ENCODE measurements around the gene RWDD3. TPM values are rescaled to one million over a fixed set of nuclear protein-coding genes. Genes with fewer than 3 reads are reported as not detected.

RWDD3 gene
- total and polyA plus RNA-seq, 2 of the 13 experiments (the other 11 are each of a cell fraction or from before 2014, with no cell fraction given) = 18.3 to 21.2 TPM

DNA sequence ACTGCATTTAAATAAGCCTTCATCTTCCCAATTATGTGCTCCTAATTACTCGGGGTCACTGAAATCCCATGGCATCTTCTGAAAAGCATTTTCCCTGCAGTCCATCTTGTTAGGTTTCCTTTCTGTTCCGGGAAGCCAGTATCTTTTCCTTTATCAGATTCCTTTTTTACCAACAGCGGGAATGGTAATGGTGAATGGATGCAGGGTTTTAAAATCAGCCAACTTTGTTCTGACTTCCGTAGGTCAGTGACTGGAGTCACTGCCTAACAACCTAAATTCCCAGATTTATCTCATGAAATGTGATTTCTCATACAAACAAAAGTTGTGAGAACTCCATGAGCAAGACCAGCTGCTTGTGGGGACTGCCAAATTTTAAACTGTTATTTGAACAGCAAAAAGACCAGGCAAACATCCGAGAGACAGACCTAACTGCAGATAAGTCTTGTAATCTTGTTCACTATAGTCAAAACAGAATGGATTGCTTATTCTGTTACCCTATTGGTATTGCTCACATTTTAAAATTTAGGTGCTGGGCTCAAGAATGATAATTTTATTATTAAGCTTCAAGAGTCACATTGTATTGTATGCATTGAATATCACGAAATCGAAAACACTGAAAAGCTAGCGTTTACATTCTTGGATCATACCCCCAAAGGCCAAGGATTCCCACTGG lies 1.2 kb upstream of the RWDD3 start:
- H3K27ac ChIP-seq (ENCODE audit: extremely low read length, insufficient read depth, low read length) = peak overlapping the region; percentile 95
- no TSS peak for BruUV-seq (replicated peaks)
- TF ChIP-seq ZNF232 (CRISPR knock-in tag; IDR thresholded peaks at IDR 0.05; ENCODE audit: borderline replicate concordance) = no peak
- no peak for TF ChIP-seq ZNF773 (CRISPR knock-in tag; IDR thresholded peaks at IDR 0.05; ENCODE audit: borderline replicate concordance)
- TF ChIP-seq ZNF572 (CRISPR knock-in tag; IDR thresholded peaks at IDR 0.05) = no peak
- TF ChIP-seq ISL2 (CRISPR knock-in tag; IDR thresholded peaks at IDR 0.05) = no peak
- no peak for TF ChIP-seq NFKBIZ (CRISPR knock-in tag; IDR thresholded peaks at IDR 0.05)
- no peak for TF ChIP-seq ZNF713 (CRISPR knock-in tag; IDR thresholded peaks at IDR 0.05)
- no peak for TF ChIP-seq ZNF253 (CRISPR knock-in tag; IDR thresholded peaks at IDR 0.05; ENCODE audit: borderline replicate concordance)
- TF ChIP-seq PTBP1 (IDR thresholded peaks at IDR 0.05; ENCODE audit: low read depth, low read length, poor library complexity, severe bottlenecking) = no peak
- no peak for TF ChIP-seq YEATS2 (CRISPR knock-in tag; IDR thresholded peaks at IDR 0.05; ENCODE audit: borderline replicate concordance)
- no peak for TF ChIP-seq HDAC2 (CRISPR knock-in tag; IDR thresholded peaks at IDR 0.05)
- no peak for TF ChIP-seq TFDP2 (CRISPR knock-in tag; IDR thresholded peaks at IDR 0.05)
- TF ChIP-seq SMYD3 (CRISPR knock-in tag; IDR thresholded peaks at IDR 0.05) = 0 out of 2 replicates have a peak, but pooled peaks have one; percentile 34
- TF ChIP-seq NKX3-1 (CRISPR knock-in tag; IDR thresholded peaks at IDR 0.05) = no peak
- 0 out of 2 replicates have a peak, but pooled peaks have one; percentile 1 for TF ChIP-seq ZFP1 (CRISPR knock-in tag; IDR thresholded peaks at IDR 0.05)
- TF ChIP-seq EP300 (IDR thresholded peaks at IDR 0.05; ENCODE audit: low read depth in 2 of 2, low read length in 2 of 2) = no peak
- no peak for TF ChIP-seq EP300 (CRISPR knock-in tag; IDR thresholded peaks at IDR 0.05; ENCODE audit: borderline replicate concordance)
- no peak for TF ChIP-seq TARDBP (CRISPR knock-in tag; IDR thresholded peaks at IDR 0.05)
- TF ChIP-seq, protein P1, sequence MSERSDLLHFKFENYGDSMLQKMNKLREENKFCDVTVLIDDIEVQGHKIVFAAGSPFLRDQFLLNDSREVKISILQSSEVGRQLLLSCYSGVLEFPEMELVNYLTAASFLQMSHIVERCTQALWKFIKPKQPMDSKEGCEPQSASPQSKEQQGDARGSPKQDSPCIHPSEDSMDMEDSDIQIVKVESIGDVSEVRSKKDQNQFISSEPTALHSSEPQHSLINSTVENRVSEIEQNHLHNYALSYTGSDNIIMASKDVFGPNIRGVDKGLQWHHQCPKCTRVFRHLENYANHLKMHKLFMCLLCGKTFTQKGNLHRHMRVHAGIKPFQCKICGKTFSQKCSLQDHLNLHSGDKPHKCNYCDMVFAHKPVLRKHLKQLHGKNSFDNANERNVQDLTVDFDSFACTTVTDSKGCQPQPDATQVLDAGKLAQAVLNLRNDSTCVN (CRISPR knock-in tag; IDR thresholded peaks at IDR 0.05; ENCODE audit: borderline replicate concordance) = no peak
- TF ChIP-seq KLF12 (CRISPR knock-in tag; IDR thresholded peaks at IDR 0.05; ENCODE audit: borderline replicate concordance) = no peak
- no peak for TF ChIP-seq TOE1 (CRISPR knock-in tag; IDR thresholded peaks at IDR 0.05)
- no peak for TF ChIP-seq SMAD1 (CRISPR knock-in tag; IDR thresholded peaks at IDR 0.05; ENCODE audit: borderline replicate concordance, low read depth)
- no peak for TF ChIP-seq ZNF562 (CRISPR knock-in tag; IDR thresholded peaks at IDR 0.05; ENCODE audit: borderline replicate concordance)

More for the DNA sequence above, 1.2 kb upstream of the RWDD3 start:
- no peak for DNase-seq (ENCODE audit: low spot score)
- Histone ChIP-seq H3K79me2 (ENCODE audit: insufficient read depth, low read length) (peaks cover 13% of the 10 kb centered on the region), H2AFZ (ENCODE audit: low read length) (no peak overlapping the region), H3K9me3 (ENCODE audit: low read length) (no peaks in the 10 kb centered on the region), H4K20me1 (ENCODE audit: insufficient read depth, low read length) (no peaks in the 10 kb centered on the region; the same call in 1 of the 2 replicates), H3K9ac (ENCODE audit: insufficient read depth, low read depth, low read length) (peak overlapping the region; percentile 92), H3K27me3 (ENCODE audit: control insufficient read depth in 1 of 2, insufficient read depth in 2 of 2, low read length in 2 of 2) (no peaks in the 10 kb centered on the region; a peak in 1 of 5 replicates), H3K36me3 (replicated peaks in 1 of 2; ENCODE audit: control insufficient read depth in 1 of 2, insufficient read depth in 2 of 2, low read length in 2 of 2) (peaks cover 0 to 1% of the 10 kb centered on the region in 2 experiments; a peak in 1 of 5 replicates), H3K4me2 (ENCODE audit: low read depth, low read length) (peak overlapping the region; percentile 96), H3K4me3 (replicated peaks in 1 of 3; ENCODE audit: insufficient read depth in 1 of 3, low read depth in 2 of 3, low read length in 3 of 3) (peak overlapping the region; percentile 82 to 98 (median 98)), H3K4me1 (ENCODE audit: insufficient read depth, low read length) (peaks cover 48% of the 10 kb centered on the region)
- in situ Hi-C loops (cut with HindIII; ENCODE audit: extremely low pct_ligation_motif_present, low pct_unique_long_range_greater_than_20kb) = loop anchor here (10.0 to 25.0 kb wide), 2 partner anchors 148 to 370 kb away; no protein-coding TSS in a partner anchor
- ChIA-PET CTCF (ENCODE audit: low intra/inter-chr PET ratio, low total read pairs) (interaction anchor here (0.7 to 1.6 kb wide), 2 partner anchors 116 to 148 kb away, joined by 3 to 6 read pairs; partner anchors contain the start of gene TLCD4), POLR2A (interaction anchor here (1.4 to 2.2 kb wide), 8 partner anchors 25 to 379 kb away, joined by 3 to 36 read pairs (median 10); partner anchors contain the start of genes ALG14 and TLCD4)
- ATAC-seq = no peak
- 31% methylated on average over 8 of the region's 8 CpGs for WGBS (ENCODE audit: low lambda C conversion rate)
- FAIRE-seq = no peak
- intact Hi-C loops (cut with micrococcal nuclease; ENCODE audit: unreplicated experiment) = loop anchor here (1.0 to 5.0 kb wide), 4 partner anchors 65 to 305 kb away; partner anchors contain the start of genes ALG14 and CNN3

All from HepG2 (cell line).